CD4-positive, CD25-positive, alpha-beta regulatory T cell (primary cell): Measurements from ENCODE around the gene SLC41A3. TPM values are rescaled to one million over a fixed set of nuclear protein-coding genes. Genes with fewer than 3 reads are reported as not detected.
A peak's percentile ranks its signal among the peaks of the same experiment; 100 is the strongest.

Source experiments
- ATAC-seq, 2 donors: fragments of 150-1000 bp; cut with Tn5 transposase; one replicate each; pipeline ENCODE4 v1.10.0; 2021; ENCODE audit warnings: low read depth in 2 of 2, moderate number of reproducible peaks in 2 of 2, moderate library complexity in 1 of 2
- DNase-seq, 3 donors: peaks; one replicate each; pipeline versions ENCODE4 v3.0.0 to v3.0.0-alpha.2; 2012 to 2022; ENCODE audit warnings: mixed read lengths in 1 of 3
- H3K27ac ChIP-seq: one replicate; pipeline ENCODE4 v1.7.0; 2013; ENCODE audit warnings: mild to moderate bottlenecking, low read length; ENCODE audit not compliant: insufficient read depth, poor library complexity, severe bottlenecking
- H3K27me3 ChIP-seq: one replicate; pipeline ENCODE4 v1.7.0; 2013; ENCODE audit warnings: low read length; ENCODE audit not compliant: control insufficient read depth, insufficient read depth
- H3K36me3 ChIP-seq: one replicate; pipeline ENCODE4 v1.7.0; 2013; ENCODE audit warnings: mild to moderate bottlenecking, low read length, moderate library complexity; ENCODE audit not compliant: control insufficient read depth, insufficient read depth
- H3K4me1 ChIP-seq: 2 replicates; pipeline ENCODE4 v1.7.0; 2013; ENCODE audit warnings: mild to moderate bottlenecking, low read length; ENCODE audit not compliant: insufficient read depth, control insufficient read depth, poor library complexity, severe bottlenecking
- H3K4me3 ChIP-seq: one replicate; pipeline ENCODE4 v1.7.0; 2013; ENCODE audit warnings: low read depth, mild to moderate bottlenecking, low read length, moderate library complexity
- H3K9me3 ChIP-seq, 2 experiments: 1 replicate in 1 of 2; 2 replicates in 1 of 2; pipeline ENCODE4 v1.7.0; 2013; ENCODE audit warnings: low read length in 2 of 2, mild to moderate bottlenecking in 1 of 2, moderate library complexity in 1 of 2; ENCODE audit not compliant: control insufficient read depth in 2 of 2
- H3K27ac Mint-ChIP-seq, 3 donors: one replicate each; pipeline ENCODE4 v1.8.0; 2020 to 2022; ENCODE audit warnings: mild to moderate bottlenecking in 3 of 3, mixed read lengths in 3 of 3, moderate library complexity in 2 of 3
- H3K27me3 Mint-ChIP-seq: one replicate; pipeline ENCODE4 v1.8.0; 2022; ENCODE audit warnings: mild to moderate bottlenecking, mixed read lengths
- H3K36me3 Mint-ChIP-seq: one replicate; pipeline ENCODE4 v1.8.0; 2020; ENCODE audit warnings: mixed read lengths
- H3K4me1 Mint-ChIP-seq, 4 donors: one replicate each; pipeline ENCODE4 v1.8.0; 2020 to 2022; ENCODE audit warnings: mixed read lengths in 4 of 4, mild to moderate bottlenecking in 1 of 4
- H3K4me3 Mint-ChIP-seq, 4 donors: one replicate each; pipeline ENCODE4 v1.8.0; 2020 to 2022; ENCODE audit warnings: mild to moderate bottlenecking in 4 of 4, mixed read lengths in 4 of 4, moderate library complexity in 3 of 4
- H3K9me3 Mint-ChIP-seq, 7 donors: one replicate each; pipeline ENCODE4 v1.8.0; 2020 to 2022; ENCODE audit warnings: mixed read lengths in 7 of 7, mild to moderate bottlenecking in 3 of 7, moderate library complexity in 2 of 7
- polyA plus RNA-seq, 4 donors: library from polyadenylated mRNA; unstranded; fragments of 300-500 nt; fragmentation: Illumina TruSeq; gene quantifications; one replicate each; pipeline ENCODE4 v1.2.3, GENCODE V29; 2021
- total RNA-seq: library from RNA; stranded (reverse); gene quantifications from one replicate; pipeline ENCODE4 v1.2.3, GENCODE V29; 2022

The SLC41A3 gene
- total and polyA plus RNA-seq, 5 donors from 2014 or later, result 31.2 to 51.3 (median 40.3) TPM

DNA sequence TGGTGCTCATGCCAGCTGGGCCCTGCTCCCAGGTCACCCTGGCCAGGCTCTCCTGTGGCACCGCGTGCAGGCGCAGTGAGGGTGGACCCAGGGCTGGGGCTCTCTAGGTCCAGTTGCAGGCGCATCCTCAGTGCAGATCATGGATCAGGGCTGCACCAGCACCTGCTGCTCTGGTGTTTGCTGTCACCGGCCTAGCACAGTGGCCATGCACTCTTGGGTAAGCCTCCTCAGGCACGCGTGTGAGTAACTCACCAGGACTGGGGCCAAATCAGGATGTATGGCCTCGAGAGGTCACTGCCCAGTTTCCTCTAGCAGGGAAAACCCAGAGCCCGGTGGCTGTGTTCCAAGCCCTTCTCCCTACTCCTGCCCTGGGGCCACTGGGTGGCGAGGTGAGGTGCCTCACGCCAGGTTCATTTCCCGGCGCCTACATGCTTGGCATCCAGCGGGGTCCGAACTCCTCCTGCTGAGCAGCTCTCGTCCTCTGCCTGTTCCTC, 45.5 kb upstream of the SLC41A3 start:
- Mint-ChIP-seq H3K4me3 (no peak overlapping the region), H3K9me3 (no peaks in the 10 kb centered on the region), H3K27ac (no peak overlapping the region), H3K27me3 (peaks cover 14% of the 10 kb centered on the region), H3K36me3 (no peaks in the 10 kb centered on the region), H3K4me1 (no peaks in the 10 kb centered on the region)
- H3K4me1 ChIP-seq, result peaks cover 4% of the 10 kb centered on the region
- no peak overlapping the region for H3K4me3 ChIP-seq
- DNase-seq (no peak), ATAC-seq (no peak)
- no peaks in the 10 kb centered on the region for H3K36me3 ChIP-seq
- H3K27ac ChIP-seq, result no peak overlapping the region
- no peaks in the 10 kb centered on the region for H3K9me3 ChIP-seq
- H3K27me3 ChIP-seq, result no peaks in the 10 kb centered on the region

DNA sequence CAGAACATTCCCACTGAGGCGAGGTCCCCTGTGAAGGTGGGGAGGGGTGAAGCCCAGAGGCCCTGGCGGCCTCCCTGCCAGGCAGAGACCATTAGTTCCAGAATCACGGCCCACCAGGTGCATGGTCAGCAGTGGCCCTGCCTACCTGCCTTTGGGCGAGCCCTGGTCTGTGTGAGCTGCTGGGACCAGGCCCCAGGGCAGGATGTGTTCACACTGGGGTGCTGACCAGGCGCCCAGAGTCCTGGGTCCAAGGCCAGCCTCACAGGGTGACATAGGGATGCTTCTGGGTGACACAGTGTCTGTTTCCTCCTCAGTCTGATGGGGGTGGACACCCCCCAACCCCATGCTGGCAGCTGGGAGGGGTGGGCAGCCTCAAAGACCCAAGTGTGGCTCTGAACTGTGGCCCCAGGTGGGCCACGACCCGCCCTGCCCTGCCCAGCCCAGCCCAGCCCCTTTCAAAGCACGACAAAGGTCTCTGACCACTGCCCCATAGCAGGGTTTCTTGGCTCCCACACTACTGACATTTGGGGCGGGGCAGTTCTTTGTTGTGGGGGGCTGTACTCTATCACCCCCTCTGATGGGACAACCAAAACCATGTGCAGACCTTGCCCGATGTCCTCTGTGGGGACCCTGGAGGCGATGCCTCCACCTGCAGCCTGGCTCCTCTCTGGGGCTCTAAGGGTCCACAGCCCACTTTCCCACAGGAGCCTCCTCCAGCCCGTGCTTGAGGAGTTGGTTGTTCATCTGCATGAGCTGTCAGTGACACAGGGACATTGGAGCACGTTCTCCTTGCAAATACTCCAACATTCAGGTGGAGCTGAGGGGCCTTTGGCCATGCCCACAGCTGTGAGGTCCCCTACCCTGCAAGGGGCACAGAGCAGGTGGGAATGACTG, 44.8 kb upstream of the SLC41A3 start:
- Mint-ChIP-seq H3K9me3 (no peaks in the 10 kb centered on the region), H3K4me1 (no peaks in the 10 kb centered on the region), H3K4me3 (no peak overlapping the region), H3K27ac (no peak overlapping the region), H3K36me3 (no peaks in the 10 kb centered on the region), H3K27me3 (peaks cover 9% of the 10 kb centered on the region)
- H3K4me3 ChIP-seq, result no peak overlapping the region
- no peaks in the 10 kb centered on the region for H3K27me3 ChIP-seq
- H3K36me3 ChIP-seq, result no peaks in the 10 kb centered on the region
- DNase-seq (no peak), ATAC-seq (no peak)
- H3K9me3 ChIP-seq, result no peaks in the 10 kb centered on the region
- no peaks in the 10 kb centered on the region for H3K4me1 ChIP-seq
- H3K27ac ChIP-seq, result no peak overlapping the region

GRCh38 chr3:126127904-126128303, 44.0 kb upstream of the SLC41A3 start:
- no peaks in the 10 kb centered on the region for H3K4me1 Mint-ChIP-seq
- peaks cover 9% of the 10 kb centered on the region for H3K27me3 Mint-ChIP-seq

GRCh38 chr3:126127452-126127851, 43.5 kb upstream of the SLC41A3 start:
- H3K36me3 ChIP-seq, result no peaks in the 10 kb centered on the region
- no peak overlapping the region for H3K27ac ChIP-seq
- H3K4me1 Mint-ChIP-seq, result no peaks in the 10 kb centered on the region
- no peaks in the 10 kb centered on the region for H3K36me3 Mint-ChIP-seq
- H3K9me3 Mint-ChIP-seq, result peaks cover 0 to 1% (median 0%) of the 10 kb centered on the region in 7 donors
- no peak overlapping the region for H3K4me3 ChIP-seq
- peaks cover 9% of the 10 kb centered on the region for H3K27me3 Mint-ChIP-seq
- no peaks in the 10 kb centered on the region for H3K27me3 ChIP-seq
- no peaks in the 10 kb centered on the region for H3K4me1 ChIP-seq
- DNase-seq (no peak), ATAC-seq (no peak)
- no peak overlapping the region for H3K27ac Mint-ChIP-seq
- no peaks in the 10 kb centered on the region for H3K9me3 ChIP-seq
- H3K4me3 Mint-ChIP-seq, result no peak overlapping the region

More at GRCh38 chr3:126127904-126128303, 44.0 kb upstream of the SLC41A3 start:
- H3K4me3 Mint-ChIP-seq, result no peak overlapping the region
- Histone ChIP-seq H3K4me3 (no peak overlapping the region), H3K27ac (no peak overlapping the region), H3K36me3 (no peaks in the 10 kb centered on the region), H3K9me3 (no peaks in the 10 kb centered on the region), H3K4me1 (no peaks in the 10 kb centered on the region), H3K27me3 (no peaks in the 10 kb centered on the region)
- no peaks in the 10 kb centered on the region for H3K9me3 Mint-ChIP-seq
- DNase-seq (no peak), ATAC-seq (no peak)
- no peak overlapping the region for H3K27ac Mint-ChIP-seq
- no peaks in the 10 kb centered on the region for H3K36me3 Mint-ChIP-seq

GRCh38 chr3:126126811-126127431, 43.0 kb upstream of the SLC41A3 start:
- Mint-ChIP-seq H3K4me3 (no peak overlapping the region), H3K27ac (no peak overlapping the region), H3K36me3 (no peaks in the 10 kb centered on the region), H3K27me3 (peaks cover 9% of the 10 kb centered on the region), H3K4me1 (no peaks in the 10 kb centered on the region), H3K9me3 (peaks cover 0 to 1% (median 0%) of the 10 kb centered on the region in 7 donors)
- DNase-seq, result no peak
- Histone ChIP-seq H3K27ac (no peak overlapping the region), H3K27me3 (no peaks in the 10 kb centered on the region), H3K36me3 (no peaks in the 10 kb centered on the region), H3K9me3 (no peaks in the 10 kb centered on the region), H3K4me1 (no peaks in the 10 kb centered on the region), H3K4me3 (no peak overlapping the region)
- ATAC-seq, result peak in 1 of 2 donors; percentile 25

DNA sequence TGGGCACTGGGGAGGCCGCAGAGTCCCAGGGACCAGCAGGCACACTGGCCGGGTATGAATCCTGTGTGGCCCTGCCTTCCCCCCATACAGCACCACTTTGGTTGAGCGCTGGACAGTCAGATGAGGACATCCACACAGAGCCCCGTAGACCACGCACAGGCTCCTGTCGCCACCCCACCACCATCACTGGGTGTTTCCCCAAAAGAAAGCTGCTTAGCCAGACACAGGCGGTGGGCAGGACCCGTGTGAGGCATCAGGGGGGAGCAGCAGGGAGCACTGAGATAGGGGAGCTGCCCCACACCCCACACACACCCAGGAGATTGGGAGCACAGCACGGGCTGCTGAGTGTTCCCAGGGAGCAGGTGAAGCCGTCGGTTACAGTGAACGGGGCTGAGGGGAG, 42.4 kb upstream of the SLC41A3 start:
- no peaks in the 10 kb centered on the region for H3K36me3 ChIP-seq
- peaks cover 0 to 1% (median 0%) of the 10 kb centered on the region in 7 donors for H3K9me3 Mint-ChIP-seq
- no peaks in the 10 kb centered on the region for H3K27me3 ChIP-seq
- no peaks in the 10 kb centered on the region for H3K36me3 Mint-ChIP-seq
- H3K27me3 Mint-ChIP-seq, result peaks cover 4% of the 10 kb centered on the region
- DNase-seq (no peak), ATAC-seq (no peak)
- H3K4me3 ChIP-seq, result no peak overlapping the region
- no peaks in the 10 kb centered on the region for H3K4me1 ChIP-seq
- no peak overlapping the region for H3K4me3 Mint-ChIP-seq
- no peaks in the 10 kb centered on the region for H3K4me1 Mint-ChIP-seq
- no peaks in the 10 kb centered on the region for H3K9me3 ChIP-seq
- H3K27ac Mint-ChIP-seq, result no peak overlapping the region
- no peak overlapping the region for H3K27ac ChIP-seq

GRCh38 chr3:126125781-126126251, 41.9 kb upstream of the SLC41A3 start:
- Histone ChIP-seq H3K36me3 (no peaks in the 10 kb centered on the region), H3K9me3 (no peaks in the 10 kb centered on the region), H3K4me3 (no peak overlapping the region), H3K4me1 (no peaks in the 10 kb centered on the region), H3K27me3 (no peaks in the 10 kb centered on the region), H3K27ac (no peak overlapping the region)
- ATAC-seq (no peak), DNase-seq (no peak)
- no peaks in the 10 kb centered on the region for H3K4me1 Mint-ChIP-seq
- peaks cover 0 to 1% (median 0%) of the 10 kb centered on the region in 7 donors for H3K9me3 Mint-ChIP-seq
- peaks cover 4% of the 10 kb centered on the region for H3K27me3 Mint-ChIP-seq
- no peaks in the 10 kb centered on the region for H3K36me3 Mint-ChIP-seq
- no peak overlapping the region for H3K4me3 Mint-ChIP-seq
- H3K27ac Mint-ChIP-seq, result no peak overlapping the region
